HEK293 (cell line): ENCODE measurements around the gene SYNE1.

ENCODE experiments used
- CTCF ChIP-seq: fragments of 450-650 bp; formaldehyde crosslinking; IDR thresholded peaks from 2 replicates; pipeline ENCODE4 v1.5.1; 2016; ENCODE audit warnings: missing biosample characterization, missing genetic modification characterization
- MYNN ChIP-seq: fragments of 450-650 bp; formaldehyde crosslinking; IDR thresholded peaks from 2 replicates; pipeline ENCODE4 v1.5.1; 2016; ENCODE audit warnings: missing biosample characterization, missing genetic modification characterization, borderline replicate concordance
- YY2 ChIP-seq: fragments of 450-650 bp; formaldehyde crosslinking; IDR thresholded peaks from 2 replicates; pipeline ENCODE4 v1.5.1; 2016; ENCODE audit warnings: missing biosample characterization, missing genetic modification characterization
- ZBTB6 ChIP-seq: fragments of 450-650 bp; formaldehyde crosslinking; IDR thresholded peaks from 2 replicates; pipeline ENCODE4 v1.5.1; 2017; ENCODE audit warnings: missing biosample characterization, missing genetic modification characterization
- ZNF561 ChIP-seq: fragments of 450-650 bp; IDR thresholded peaks from 2 replicates; pipeline ENCODE4 v1.5.1; 2018; ENCODE audit warnings: missing biosample characterization, missing genetic modification characterization, borderline replicate concordance
- ZNF571 ChIP-seq: fragments of 450-650 bp; formaldehyde crosslinking; IDR thresholded peaks from 2 replicates; pipeline ENCODE4 v1.5.0; 2017; ENCODE audit warnings: missing biosample characterization, missing genetic modification characterization
- TF ChIP-seq, protein P1 (sequence below): fragments of 450-650 bp; formaldehyde crosslinking; IDR thresholded peaks from 2 replicates; pipeline ENCODE4 v1.5.1; 2016; ENCODE audit warnings: missing biosample characterization, missing genetic modification characterization
- TF ChIP-seq, protein P2 (sequence below): fragments of 450-650 bp; formaldehyde crosslinking; IDR thresholded peaks from 2 replicates; pipeline ENCODE4 v1.5.1; 2016; ENCODE audit warnings: missing biosample characterization, missing genetic modification characterization

DNA sequence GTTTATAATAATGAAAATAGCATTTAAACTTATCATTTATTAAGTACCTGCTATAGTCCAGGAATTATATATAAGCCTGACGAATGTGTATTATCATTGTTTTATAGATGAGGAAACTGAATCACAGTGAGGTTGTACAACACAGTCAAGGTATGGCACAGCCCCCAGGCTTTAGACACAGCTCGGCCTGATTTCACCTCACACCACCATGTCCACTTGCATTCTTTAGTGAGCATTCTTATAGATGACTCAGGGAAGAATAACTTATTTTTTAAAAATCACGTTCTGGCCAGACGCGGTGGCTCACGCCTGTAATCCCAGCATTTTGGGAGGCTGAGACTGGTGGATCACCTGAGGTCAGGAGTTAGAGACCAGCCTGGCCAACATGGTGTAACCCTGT is 289.0 kb downstream of the SYNE1 start:
- no peak for TF ChIP-seq ZNF561 (tag by site-specific recombination)
- TF ChIP-seq, protein P1, sequence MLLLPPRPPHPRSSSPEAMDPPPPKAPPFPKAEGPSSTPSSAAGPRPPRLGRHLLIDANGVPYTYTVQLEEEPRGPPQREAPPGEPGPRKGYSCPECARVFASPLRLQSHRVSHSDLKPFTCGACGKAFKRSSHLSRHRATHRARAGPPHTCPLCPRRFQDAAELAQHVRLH = no peak
- no peak for TF ChIP-seq ZBTB6 (tag by site-specific recombination)
- no peak for TF ChIP-seq ZNF571
- TF ChIP-seq CTCF = no peak
- TF ChIP-seq, protein P2, sequence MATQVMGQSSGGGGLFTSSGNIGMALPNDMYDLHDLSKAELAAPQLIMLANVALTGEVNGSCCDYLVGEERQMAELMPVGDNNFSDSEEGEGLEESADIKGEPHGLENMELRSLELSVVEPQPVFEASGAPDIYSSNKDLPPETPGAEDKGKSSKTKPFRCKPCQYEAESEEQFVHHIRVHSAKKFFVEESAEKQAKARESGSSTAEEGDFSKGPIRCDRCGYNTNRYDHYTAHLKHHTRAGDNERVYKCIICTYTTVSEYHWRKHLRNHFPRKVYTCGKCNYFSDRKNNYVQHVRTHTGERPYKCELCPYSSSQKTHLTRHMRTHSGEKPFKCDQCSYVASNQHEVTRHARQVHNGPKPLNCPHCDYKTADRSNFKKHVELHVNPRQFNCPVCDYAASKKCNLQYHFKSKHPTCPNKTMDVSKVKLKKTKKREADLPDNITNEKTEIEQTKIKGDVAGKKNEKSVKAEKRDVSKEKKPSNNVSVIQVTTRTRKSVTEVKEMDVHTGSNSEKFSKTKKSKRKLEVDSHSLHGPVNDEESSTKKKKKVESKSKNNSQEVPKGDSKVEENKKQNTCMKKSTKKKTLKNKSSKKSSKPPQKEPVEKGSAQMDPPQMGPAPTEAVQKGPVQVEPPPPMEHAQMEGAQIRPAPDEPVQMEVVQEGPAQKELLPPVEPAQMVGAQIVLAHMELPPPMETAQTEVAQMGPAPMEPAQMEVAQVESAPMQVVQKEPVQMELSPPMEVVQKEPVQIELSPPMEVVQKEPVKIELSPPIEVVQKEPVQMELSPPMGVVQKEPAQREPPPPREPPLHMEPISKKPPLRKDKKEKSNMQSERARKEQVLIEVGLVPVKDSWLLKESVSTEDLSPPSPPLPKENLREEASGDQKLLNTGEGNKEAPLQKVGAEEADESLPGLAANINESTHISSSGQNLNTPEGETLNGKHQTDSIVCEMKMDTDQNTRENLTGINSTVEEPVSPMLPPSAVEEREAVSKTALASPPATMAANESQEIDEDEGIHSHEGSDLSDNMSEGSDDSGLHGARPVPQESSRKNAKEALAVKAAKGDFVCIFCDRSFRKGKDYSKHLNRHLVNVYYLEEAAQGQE = no peak
- TF ChIP-seq MYNN (tag by site-specific recombination) = no peak
- no peak for TF ChIP-seq YY2 (tag by site-specific recombination)
